Lower leg skin (tissue), 3 donors: ENCODE measurements around the gene CDH23.

Experiments
- CTCF ChIP-seq, 3 donors: fragments of 450-650 bp; IDR thresholded peaks; one replicate each; pipeline ENCODE4 v1.5.1; 2016; ENCODE audit warnings: antibody characterized with exemption in 3 of 3, mild to moderate bottlenecking in 3 of 3, moderate library complexity in 2 of 3
- POLR2A ChIP-seq, 2 donors: fragments of 450-650 bp; IDR thresholded peaks; one replicate each; pipeline ENCODE4 v1.6.1; 2016 to 2017; ENCODE audit warnings: antibody characterized with exemption in 2 of 2, mild to moderate bottlenecking in 1 of 2, moderate library complexity in 1 of 2

GRCh38 chr10:71848325-71849275, 451.9 kb downstream of the CDH23 start:
- TF ChIP-seq POLR2A (IDR thresholded peaks at IDR 0.05) (no peak), CTCF (IDR thresholded peaks at IDR 0.05) (no peak)
